HAP-1 (cell line): ENCODE results near the gene FOXP1.

Source experiments
- DNase-seq, 2 experiments: peaks; one replicate each; pipeline ENCODE4 v3.0.0-alpha.2; 2016 to 2020; ENCODE audit warnings: low spot score in 2 of 2
- H3K27me3 ChIP-seq: fragments of 250-450 bp; sonication (Bioruptor Pico); 2 replicates; pipeline ENCODE4 v1.5.1; 2020; ENCODE audit warnings: low read depth, mild to moderate bottlenecking, moderate library complexity
- H3K36me3 ChIP-seq: fragments of 250-450 bp; sonication (Bioruptor Pico); replicated peaks from 2 replicates; pipeline ENCODE4 v1.5.1; 2020; ENCODE audit warnings: mild to moderate bottlenecking
- H3K4me1 ChIP-seq: fragments of 250-450 bp; sonication (Bioruptor Pico); 2 replicates; pipeline ENCODE4 v1.5.1; 2020; ENCODE audit warnings: mild to moderate bottlenecking
- H3K4me3 ChIP-seq: fragments of 250-450 bp; sonication (Bioruptor Pico); 2 replicates; pipeline ENCODE4 v1.5.1; 2020; ENCODE audit warnings: mild to moderate bottlenecking, moderate library complexity
- H3K9me3 ChIP-seq: fragments of 250-450 bp; sonication (Bioruptor Pico); 2 replicates; pipeline ENCODE4 v1.5.1; 2020; ENCODE audit warnings: mild to moderate bottlenecking, moderate library complexity
- in situ Hi-C: fragments of 300-500 bp; cut with MboI; formaldehyde crosslinking; loops from 3 replicates; pipeline ENCODE4 v1.14.3; 2020; ENCODE audit warnings: low sequenced_read_pairs, inconsistent platforms, mixed read lengths

Gene FOXP1

GRCh38 chr3:71088019-71088708 is 495.4 kb downstream of the FOXP1 start:
- Histone ChIP-seq H3K36me3 (no peaks in the 10 kb centered on the region), H3K4me1 (no peaks in the 10 kb centered on the region), H3K27me3 (no peaks in the 10 kb centered on the region), H3K4me3 (no peak overlapping the region), H3K9me3 (no peaks in the 10 kb centered on the region)
- no peak for DNase-seq
- in situ Hi-C loops, result no loop called here

GRCh38 chr3:71087143-71088018 is 496.1 kb downstream of the FOXP1 start:
- Histone ChIP-seq H3K36me3 (no peaks in the 10 kb centered on the region), H3K9me3 (no peaks in the 10 kb centered on the region), H3K4me1 (no peaks in the 10 kb centered on the region), H3K4me3 (no peak overlapping the region), H3K27me3 (no peaks in the 10 kb centered on the region)
- no peak for DNase-seq
- in situ Hi-C loops, result no loop called here

GRCh38 chr3:71086777-71087142 is 496.8 kb downstream of the FOXP1 start:
- Histone ChIP-seq H3K27me3 (no peaks in the 10 kb centered on the region), H3K36me3 (no peaks in the 10 kb centered on the region), H3K9me3 (no peaks in the 10 kb centered on the region), H3K4me1 (no peaks in the 10 kb centered on the region), H3K4me3 (no peak overlapping the region)
- no peak for DNase-seq
- in situ Hi-C loops, result no loop called here

- in situ Hi-C loops, result no loop called here
- Histone ChIP-seq H3K27me3 (no peaks in the 10 kb centered on the region), H3K4me3 (no peak overlapping the region), H3K36me3 (no peaks in the 10 kb centered on the region), H3K4me1 (no peaks in the 10 kb centered on the region), H3K9me3 (no peaks in the 10 kb centered on the region)
- no peak for DNase-seq
Measured at GRCh38 chr3:71083726-71084131, 499.8 kb downstream of the FOXP1 start.

GRCh38 chr3:71082833-71083232 is 500.7 kb downstream of the FOXP1 start:
- DNase-seq, result no peak
- H3K4me3 ChIP-seq, result no peak overlapping the region
- in situ Hi-C loops, result no loop called here
- H3K4me1 ChIP-seq, result no peaks in the 10 kb centered on the region
- no peaks in the 10 kb centered on the region for H3K27me3 ChIP-seq
- H3K36me3 ChIP-seq, result no peaks in the 10 kb centered on the region
- no peaks in the 10 kb centered on the region for H3K9me3 ChIP-seq

- Histone ChIP-seq H3K9me3 (no peaks in the 10 kb centered on the region), H3K4me1 (no peaks in the 10 kb centered on the region), H3K36me3 (no peaks in the 10 kb centered on the region), H3K4me3 (no peak overlapping the region), H3K27me3 (no peaks in the 10 kb centered on the region)
- no peak for DNase-seq
- in situ Hi-C loops, result no loop called here
Measured at GRCh38 chr3:71080517-71081083, 502.9 kb downstream of the FOXP1 start.

- in situ Hi-C loops, result no loop called here
- Histone ChIP-seq H3K27me3 (no peaks in the 10 kb centered on the region), H3K4me3 (no peak overlapping the region), H3K36me3 (no peaks in the 10 kb centered on the region), H3K4me1 (no peaks in the 10 kb centered on the region), H3K9me3 (no peaks in the 10 kb centered on the region)
- DNase-seq, result no peak
Measured at GRCh38 chr3:71078723-71079525, 504.6 kb downstream of the FOXP1 start.

- no peaks in the 10 kb centered on the region for H3K9me3 ChIP-seq
- no peak overlapping the region for H3K4me3 ChIP-seq
- no peaks in the 10 kb centered on the region for H3K27me3 ChIP-seq
- no peak for DNase-seq
- H3K4me1 ChIP-seq, result no peaks in the 10 kb centered on the region
- in situ Hi-C loops, result no loop called here
- H3K36me3 ChIP-seq, result no peaks in the 10 kb centered on the region
Measured at GRCh38 chr3:71078199-71078598, 505.3 kb downstream of the FOXP1 start.

- no peak for DNase-seq
- H3K27me3 ChIP-seq, result no peaks in the 10 kb centered on the region
- H3K4me1 ChIP-seq, result no peaks in the 10 kb centered on the region
Measured at GRCh38 chr3:71077070-71077469, 506.5 kb downstream of the FOXP1 start.

GRCh38 chr3:71076361-71077002 is 507.0 kb downstream of the FOXP1 start:
- H3K36me3 ChIP-seq, result no peaks in the 10 kb centered on the region
- no peak overlapping the region for H3K4me3 ChIP-seq
- H3K4me1 ChIP-seq, result no peaks in the 10 kb centered on the region
- no peak for DNase-seq
- in situ Hi-C loops, result no loop called here
- H3K27me3 ChIP-seq, result no peaks in the 10 kb centered on the region
- H3K9me3 ChIP-seq, result no peaks in the 10 kb centered on the region

More at GRCh38 chr3:71077070-71077469, 506.5 kb downstream of the FOXP1 start:
- Histone ChIP-seq H3K36me3 (no peaks in the 10 kb centered on the region), H3K9me3 (no peaks in the 10 kb centered on the region), H3K4me3 (no peak overlapping the region)
- in situ Hi-C loops, result no loop called here

GRCh38 chr3:71075494-71075893 is 508.0 kb downstream of the FOXP1 start:
- no peaks in the 10 kb centered on the region for H3K27me3 ChIP-seq
- H3K36me3 ChIP-seq, result no peaks in the 10 kb centered on the region
- H3K4me1 ChIP-seq, result no peaks in the 10 kb centered on the region
- no peaks in the 10 kb centered on the region for H3K9me3 ChIP-seq
- DNase-seq, result no peak
- in situ Hi-C loops, result no loop called here
- H3K4me3 ChIP-seq, result no peak overlapping the region

- no peak overlapping the region for H3K4me3 ChIP-seq
- DNase-seq, result no peak
- no peaks in the 10 kb centered on the region for H3K27me3 ChIP-seq
- in situ Hi-C loops, result no loop called here
- no peaks in the 10 kb centered on the region for H3K9me3 ChIP-seq
- no peaks in the 10 kb centered on the region; the same call in 1 of the 2 replicates for H3K4me1 ChIP-seq
- no peaks in the 10 kb centered on the region for H3K36me3 ChIP-seq
Measured at GRCh38 chr3:71074423-71074822, 509.1 kb downstream of the FOXP1 start.

GRCh38 chr3:71072986-71073385 is 510.5 kb downstream of the FOXP1 start:
- Histone ChIP-seq H3K36me3 (no peaks in the 10 kb centered on the region), H3K27me3 (no peaks in the 10 kb centered on the region), H3K9me3 (no peaks in the 10 kb centered on the region), H3K4me1 (no peaks in the 10 kb centered on the region; the same call in 1 of the 2 replicates), H3K4me3 (no peak overlapping the region)
- in situ Hi-C loops, result no loop called here
- no peak for DNase-seq
